ENCODE data around the gene TTC3.

DNA sequence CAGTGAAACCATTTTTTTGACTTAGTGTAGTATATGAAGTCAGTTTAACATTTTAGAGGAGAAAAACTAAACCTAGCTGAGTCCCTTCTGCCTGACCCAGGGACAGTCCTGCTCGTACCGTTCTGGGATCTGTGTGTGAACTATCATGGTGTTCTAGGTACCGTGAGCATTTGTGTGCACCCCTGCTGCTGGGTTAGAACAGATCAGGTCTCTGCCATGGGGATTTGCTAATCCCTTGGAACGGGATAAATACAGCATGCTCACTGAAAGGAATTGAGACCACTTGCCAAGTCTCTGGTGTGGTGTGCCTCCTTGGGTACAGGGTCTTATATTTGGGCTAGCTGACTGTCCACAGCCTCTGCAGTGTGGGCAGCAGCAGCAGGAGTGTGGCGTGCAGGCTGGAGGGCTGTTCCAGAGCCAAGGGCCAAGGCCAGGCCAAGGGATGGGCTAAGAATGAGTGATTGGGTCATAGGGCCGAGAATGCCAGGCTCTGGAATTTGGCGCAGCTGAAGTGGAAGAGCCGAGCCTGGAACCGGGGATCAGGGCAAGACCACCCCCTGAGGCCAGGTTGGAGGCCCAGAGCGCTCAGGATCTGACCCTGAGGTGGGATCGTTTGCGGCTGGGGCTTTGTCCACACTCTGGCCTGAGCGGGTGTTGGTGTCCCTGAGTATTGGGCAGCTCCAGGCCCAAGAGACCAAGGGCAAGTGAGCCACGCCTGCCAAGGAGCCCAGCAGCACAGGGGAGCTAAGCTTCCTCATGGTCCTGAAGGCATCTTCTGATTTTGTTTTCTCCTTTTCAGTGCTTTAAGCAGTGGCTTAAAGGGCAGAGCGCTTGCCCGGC, 127.8 kb downstream of the TTC3 start:
- TF ChIP-seq FOXK2 (IDR thresholded peaks at IDR 0.05) (no peak), FOXA1 (IDR thresholded peaks at IDR 0.05) (no peak), ARNT (IDR thresholded peaks at IDR 0.05) (no peak), HDGF (IDR thresholded peaks at IDR 0.05; ENCODE audit: borderline replicate concordance) (no peak), SP1 (IDR thresholded peaks at IDR 0.05) (no peak), LEF1 (IDR thresholded peaks at IDR 0.05; ENCODE audit: borderline replicate concordance) (no peak), ZNF384 (IDR thresholded peaks at IDR 0.05) (no peak)
